MCF 10A (cell line): ENCODE results near the gene GRM2. TPM values are rescaled to one million over a fixed set of nuclear protein-coding genes. Genes with fewer than 3 reads are reported as not detected.

Experiments used
- BruUV-seq: library from RNA; stranded (reverse); fragments of 400-500 nt; replicated peaks from 2 replicates; lab custom pipeline; 2021; lab: Mats Ljungman, UMichigan
- CTCF ChIA-PET: fragments of 300-600 bp; sonication (Branson Sonifier 250); formaldehyde crosslinking; extraction: SDS; loops from one replicate; lab custom pipeline; 2021; ENCODE audit warnings: antibody characterized with exemption, inconsistent platforms; lab: Yijun Ruan, JAX
- POLR2A ChIA-PET: fragments of 300-600, 350-650 bp; sonication (Branson Sonifier 250); formaldehyde crosslinking; extraction: SDS; loops from one replicate; lab custom pipeline; 2020; ENCODE audit warnings: antibody characterized with exemption, inconsistent platforms; lab: Yijun Ruan, JAX
- DNase-seq: peaks from one replicate; pipeline ENCODE4 v3.0.0-alpha.2; 2018; ENCODE audit not compliant: unreplicated experiment
- H3K27ac Mint-ChIP-seq: one replicate; pipeline ENCODE4 v1.8.0; 2022; ENCODE audit warnings: mild to moderate bottlenecking, low read depth, mixed read lengths; ENCODE audit not compliant: unreplicated experiment
- H3K27me3 Mint-ChIP-seq: one replicate; pipeline ENCODE4 v1.8.0; 2022; ENCODE audit warnings: mixed read lengths; ENCODE audit not compliant: insufficient read depth, unreplicated experiment
- H3K36me3 Mint-ChIP-seq: one replicate; pipeline ENCODE4 v1.8.0; 2022; ENCODE audit warnings: mild to moderate bottlenecking, moderate library complexity, mixed read lengths; ENCODE audit not compliant: insufficient read depth, unreplicated experiment
- H3K4me1 Mint-ChIP-seq: one replicate; pipeline ENCODE4 v1.8.0; 2022; ENCODE audit warnings: mixed read lengths; ENCODE audit not compliant: insufficient read depth, unreplicated experiment
- H3K4me3 Mint-ChIP-seq: one replicate; pipeline ENCODE4 v1.8.0; 2022; ENCODE audit warnings: mild to moderate bottlenecking, moderate library complexity, mixed read lengths; ENCODE audit not compliant: unreplicated experiment
- H3K9me3 Mint-ChIP-seq: one replicate; pipeline ENCODE4 v1.8.0; 2022; ENCODE audit warnings: mixed read lengths; ENCODE audit not compliant: unreplicated experiment
- CTCF ChIP-seq: fragments of 200-600 bp; IDR thresholded peaks from one replicate; pipeline ENCODE4 v1.8.0; 2022; ENCODE audit warnings: antibody characterized with exemption, mild to moderate bottlenecking; ENCODE audit not compliant: unreplicated experiment
- intact Hi-C: fragments of 100-400 bp; cut with micrococcal nuclease; formaldehyde crosslinking; loops from 2 replicates; pipeline ENCODE4 v1.14.1; 2022
- total RNA-seq: library from RNA; stranded (reverse); gene quantifications from 2 replicates; pipeline ENCODE4 v1.2.3, GENCODE V29; 2022

GRM2 gene
- total RNA-seq, 1 experiment from 2014 or later = 0.23 TPM

- no TSS peak for BruUV-seq
- H3K27ac Mint-ChIP-seq = peak overlapping the region; percentile 70
- H3K4me1 Mint-ChIP-seq = peaks cover 41% of the 10 kb centered on the region
- H3K4me3 Mint-ChIP-seq = no peak overlapping the region
- POLR2A ChIA-PET = interaction anchor here (4.6 kb wide), 1 partner anchor 14 kb away, joined by 63 read pairs; the partner anchor contains the start of gene TEX264
- intact Hi-C loops = no loop called here
- no peaks in the 10 kb centered on the region for H3K9me3 Mint-ChIP-seq
- H3K36me3 Mint-ChIP-seq = peaks cover 60% of the 10 kb centered on the region
- H3K27me3 Mint-ChIP-seq = no peaks in the 10 kb centered on the region
- CTCF ChIA-PET = interaction anchor here (0.6 to 7.0 kb wide), 9 partner anchors 15 to 295 kb away, joined by 3 to 111 read pairs (median 3); partner anchors contain the start of gene DCAF1
- TF ChIP-seq CTCF = no peak
- no peak for DNase-seq
Observed at GRCh38 chr3:51684971-51685751, 21.7 kb upstream of the GRM2 start.

DNA sequence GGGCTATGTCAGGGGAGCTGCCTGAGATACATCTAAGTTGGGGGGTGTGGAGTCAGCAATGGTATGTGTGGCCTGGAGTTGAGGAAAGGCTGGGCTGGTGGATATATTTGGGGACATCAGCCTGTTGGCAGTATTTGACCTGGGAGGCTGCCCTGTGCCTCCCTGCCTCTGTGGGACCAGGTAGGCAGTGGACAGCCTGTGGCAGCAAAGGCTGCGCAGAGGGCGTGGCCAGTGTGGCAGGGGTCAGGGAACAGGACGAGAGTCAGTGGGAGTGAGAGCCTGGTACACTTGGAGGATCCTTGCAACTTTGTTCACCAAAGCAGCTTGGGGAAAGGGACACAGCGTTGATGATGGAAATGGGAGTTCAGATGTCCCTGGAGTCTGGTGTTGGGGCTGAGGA lies 20.8 kb upstream of the GRM2 start:
- no peak for TF ChIP-seq CTCF
- BruUV-seq = no TSS peak
- CTCF ChIA-PET = interaction anchor here (0.9 to 1.6 kb wide), 5 partner anchors 17 to 296 kb away, joined by 3 to 11 read pairs (median 3); no protein-coding TSS in a partner anchor

DNA sequence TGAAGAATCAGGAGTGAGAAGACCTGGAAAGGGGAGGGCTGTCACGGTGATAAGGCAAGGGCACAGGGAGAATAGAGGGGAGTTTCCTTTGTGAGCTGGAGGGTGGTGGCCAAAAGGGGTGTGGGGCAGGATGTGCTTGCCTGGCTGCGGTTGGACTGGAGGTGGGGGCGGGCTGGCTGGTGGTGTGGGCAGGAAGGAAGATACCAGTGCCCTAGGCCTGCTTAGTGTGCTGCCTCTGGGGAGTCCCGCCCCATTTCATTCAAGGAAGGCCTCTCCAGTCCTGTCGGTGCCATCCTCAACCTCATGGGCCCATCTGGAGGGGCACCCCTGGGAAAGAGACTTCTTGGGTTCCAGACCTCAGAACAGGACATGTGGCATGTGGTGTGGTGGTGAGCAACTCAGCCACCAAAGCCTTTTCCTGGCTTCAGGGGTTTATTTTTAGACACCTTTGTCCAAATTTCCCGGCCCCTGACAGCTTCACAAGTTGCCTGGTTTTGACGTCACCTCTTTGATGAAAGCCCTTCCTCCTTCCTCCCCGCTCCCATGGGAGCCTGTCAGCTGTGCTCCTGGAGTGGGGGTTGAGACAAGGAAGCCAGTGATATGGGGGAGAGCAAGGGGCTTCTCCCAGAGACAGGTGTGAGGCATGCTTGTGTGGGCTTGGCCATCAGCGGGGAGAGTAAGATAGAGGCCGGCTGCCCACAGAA lies 20.2 kb upstream of the GRM2 start:
- H3K36me3 Mint-ChIP-seq = peaks cover 65% of the 10 kb centered on the region
- ChIA-PET POLR2A (interaction anchor here (1.2 to 1.5 kb wide), 2 partner anchors 14 to 186 kb away, joined by 3 to 4 read pairs; partner anchors contain the start of gene DCAF1), CTCF (interaction anchor here (0.6 to 1.6 kb wide), 5 partner anchors 18 to 297 kb away, joined by 3 to 11 read pairs (median 3); no protein-coding TSS in a partner anchor)
- DNase-seq = peak; percentile 33
- intact Hi-C loops = no loop called here
- peaks cover 30% of the 10 kb centered on the region for H3K4me1 Mint-ChIP-seq
- peak overlapping the region; percentile 70 for H3K27ac Mint-ChIP-seq
- H3K27me3 Mint-ChIP-seq = no peaks in the 10 kb centered on the region
- H3K9me3 Mint-ChIP-seq = no peaks in the 10 kb centered on the region
- no TSS peak for BruUV-seq
- H3K4me3 Mint-ChIP-seq = no peak overlapping the region
- no peak for TF ChIP-seq CTCF

More for the DNA sequence above, 20.8 kb upstream of the GRM2 start:
- Mint-ChIP-seq H3K27me3 (no peaks in the 10 kb centered on the region), H3K4me3 (no peak overlapping the region), H3K36me3 (peaks cover 65% of the 10 kb centered on the region), H3K4me1 (peaks cover 36% of the 10 kb centered on the region), H3K27ac (peak overlapping the region; percentile 70), H3K9me3 (no peaks in the 10 kb centered on the region)
- intact Hi-C loops = no loop called here
- DNase-seq = no peak
- POLR2A ChIA-PET = interaction anchor here (1.2 to 1.5 kb wide), 2 partner anchors 13 to 186 kb away, joined by 3 to 4 read pairs; partner anchors contain the start of gene DCAF1
